Mammary epithelial cell (primary cell): ENCODE data around the gene BMERB1.

ENCODE experiments used
- EZH2 ChIP-seq: IDR thresholded peaks from 2 replicates; pipeline ENCODE4 v1.6.1; 2012; ENCODE audit warnings: low read length, inconsistent platforms, borderline replicate concordance
- TF ChIP-seq, protein P1 (sequence below), 2 donors: IDR thresholded peaks in 1 of 2; conservative IDR thresholded peaks in 1 of 2; 2 replicates each; pipeline ENCODE4 v1.5.1; 2011 to 2012; ENCODE audit warnings: inconsistent platforms in 2 of 2, low read length in 2 of 2, mild to moderate bottlenecking in 2 of 2, control low read depth in 1 of 2, low read depth in 1 of 2; ENCODE audit not compliant: insufficient read depth in 1 of 2; ENCODE audit errors: extremely low read depth in 1 of 2

DNA sequence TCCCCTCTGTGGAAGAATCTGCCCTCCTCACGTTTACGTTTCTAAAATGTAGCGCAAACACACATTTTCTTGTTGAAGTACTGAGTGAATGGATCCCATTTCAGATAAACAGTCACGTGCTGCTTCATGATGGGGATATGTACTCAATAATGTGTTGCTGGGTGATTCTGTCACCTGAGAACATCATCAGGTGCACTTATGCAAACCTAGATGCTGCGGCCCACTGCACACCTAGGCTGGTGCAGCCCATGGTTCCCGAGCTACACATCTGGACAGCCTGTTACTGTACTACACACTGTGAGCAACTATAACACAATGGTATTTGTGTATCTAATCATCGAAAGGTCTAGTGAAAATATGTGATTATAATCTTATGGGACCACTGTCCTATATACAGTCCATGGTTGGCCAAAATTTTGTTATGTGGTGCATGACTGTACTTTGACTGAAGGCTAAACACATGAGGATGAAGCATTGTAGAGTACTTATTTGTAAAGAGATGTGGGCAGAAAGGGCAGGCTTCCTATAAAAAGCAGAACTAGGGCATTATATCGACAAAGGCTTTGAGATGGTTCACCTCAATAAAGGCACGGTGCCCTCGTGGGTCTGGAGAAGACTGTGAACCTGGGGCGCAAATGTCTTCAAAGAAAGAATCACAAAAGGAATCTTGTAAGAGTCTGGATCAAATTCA lies 182.2 kb downstream of the BMERB1 start:
- no peak for TF ChIP-seq EZH2
- TF ChIP-seq, protein P1, sequence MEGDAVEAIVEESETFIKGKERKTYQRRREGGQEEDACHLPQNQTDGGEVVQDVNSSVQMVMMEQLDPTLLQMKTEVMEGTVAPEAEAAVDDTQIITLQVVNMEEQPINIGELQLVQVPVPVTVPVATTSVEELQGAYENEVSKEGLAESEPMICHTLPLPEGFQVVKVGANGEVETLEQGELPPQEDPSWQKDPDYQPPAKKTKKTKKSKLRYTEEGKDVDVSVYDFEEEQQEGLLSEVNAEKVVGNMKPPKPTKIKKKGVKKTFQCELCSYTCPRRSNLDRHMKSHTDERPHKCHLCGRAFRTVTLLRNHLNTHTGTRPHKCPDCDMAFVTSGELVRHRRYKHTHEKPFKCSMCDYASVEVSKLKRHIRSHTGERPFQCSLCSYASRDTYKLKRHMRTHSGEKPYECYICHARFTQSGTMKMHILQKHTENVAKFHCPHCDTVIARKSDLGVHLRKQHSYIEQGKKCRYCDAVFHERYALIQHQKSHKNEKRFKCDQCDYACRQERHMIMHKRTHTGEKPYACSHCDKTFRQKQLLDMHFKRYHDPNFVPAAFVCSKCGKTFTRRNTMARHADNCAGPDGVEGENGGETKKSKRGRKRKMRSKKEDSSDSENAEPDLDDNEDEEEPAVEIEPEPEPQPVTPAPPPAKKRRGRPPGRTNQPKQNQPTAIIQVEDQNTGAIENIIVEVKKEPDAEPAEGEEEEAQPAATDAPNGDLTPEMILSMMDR (conservative IDR thresholded peaks at IDR 0.05 in 1 of 2, IDR thresholded peaks at IDR 0.05 in 1 of 2; ENCODE audit: extremely low read depth in 1 of 2, insufficient read depth in 1 of 2, low read depth in 1 of 2, low read length in 2 of 2) = no peak
